HG02885 (cell line): ENCODE data around the gene ZCCHC14.

Experiments
- ATAC-seq: cut with Tn5 transposase; IDR thresholded peaks from one replicate; pipeline ENCODE4 v1.9.1; 2021; ENCODE audit warnings: mild to moderate bottlenecking; ENCODE audit not compliant: unreplicated experiment, poor library complexity

The ZCCHC14 gene

GRCh38 chr16:87492721-87493607, at the start of gene ZCCHC14:
ZCCHC14 (minus strand) TSS chr16:87493024; CDS start chr16:87492238, 786 bp downstream.
- peak; percentile 84 for ATAC-seq

GRCh38 chr16:87541872-87542234, 49.0 kb upstream of the ZCCHC14 start:
- ATAC-seq = no peak

DNA sequence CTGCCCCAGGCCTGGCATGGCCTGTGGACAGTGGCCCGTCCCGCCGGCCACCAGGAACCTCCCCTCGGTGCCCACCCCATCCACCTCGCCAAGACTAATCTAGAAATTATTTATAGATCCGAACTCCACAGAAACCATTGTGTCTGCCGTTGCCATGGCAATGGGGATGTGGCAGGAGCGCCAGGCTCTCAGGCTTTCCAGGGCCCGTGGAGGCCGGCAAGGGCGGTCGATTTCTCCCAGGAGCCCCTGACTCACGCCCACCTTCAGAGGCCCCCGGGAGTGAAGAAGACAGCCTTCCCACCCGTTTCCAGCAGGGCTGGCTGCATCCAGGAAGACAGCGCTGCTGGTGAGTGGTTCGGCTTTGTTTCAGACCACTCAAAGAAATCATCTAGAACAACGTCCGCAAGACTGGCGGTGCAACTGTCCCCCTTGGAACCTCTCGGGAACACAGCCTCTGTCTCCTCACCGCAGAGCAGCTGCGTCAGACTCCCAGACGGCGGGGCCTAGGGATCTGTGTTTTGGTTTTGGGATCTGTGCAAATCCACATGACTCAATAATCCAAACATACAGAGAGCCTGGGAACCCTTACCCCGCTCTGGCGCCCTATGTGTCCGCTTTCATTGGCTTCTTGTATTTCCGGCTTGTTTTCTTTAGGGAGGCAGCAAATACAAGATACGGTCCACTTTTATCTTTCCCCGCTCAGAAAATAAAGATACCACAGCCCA, 48.5 kb upstream of the ZCCHC14 start:
- no peak for ATAC-seq

DNA sequence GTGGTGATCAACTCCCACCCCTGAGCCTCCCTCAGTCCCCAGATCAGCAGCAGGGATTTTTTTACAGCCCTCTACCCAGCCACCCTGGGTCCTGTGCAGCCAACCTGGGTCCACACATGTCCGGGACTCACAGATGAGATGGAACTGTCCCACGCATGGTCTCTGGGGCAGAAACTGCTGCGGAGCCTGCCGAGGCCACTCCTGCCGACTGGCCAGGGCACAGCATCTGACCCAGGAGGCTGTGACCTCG, 48.0 kb upstream of the ZCCHC14 start:
- ATAC-seq = no peak

- no peak for ATAC-seq
Observed at GRCh38 chr16:87540072-87540896, 47.5 kb upstream of the ZCCHC14 start.

- no peak for ATAC-seq
Observed at GRCh38 chr16:87539113-87539512, 46.3 kb upstream of the ZCCHC14 start.

- no peak for ATAC-seq
Observed at GRCh38 chr16:87538594-87538993, 45.8 kb upstream of the ZCCHC14 start.

GRCh38 chr16:87538160-87538559, 45.3 kb upstream of the ZCCHC14 start:
- ATAC-seq = no peak

- no peak for ATAC-seq
Observed at GRCh38 chr16:87536795-87537142, 43.9 kb upstream of the ZCCHC14 start.

GRCh38 chr16:87535855-87536794, 43.3 kb upstream of the ZCCHC14 start:
- no peak for ATAC-seq

DNA sequence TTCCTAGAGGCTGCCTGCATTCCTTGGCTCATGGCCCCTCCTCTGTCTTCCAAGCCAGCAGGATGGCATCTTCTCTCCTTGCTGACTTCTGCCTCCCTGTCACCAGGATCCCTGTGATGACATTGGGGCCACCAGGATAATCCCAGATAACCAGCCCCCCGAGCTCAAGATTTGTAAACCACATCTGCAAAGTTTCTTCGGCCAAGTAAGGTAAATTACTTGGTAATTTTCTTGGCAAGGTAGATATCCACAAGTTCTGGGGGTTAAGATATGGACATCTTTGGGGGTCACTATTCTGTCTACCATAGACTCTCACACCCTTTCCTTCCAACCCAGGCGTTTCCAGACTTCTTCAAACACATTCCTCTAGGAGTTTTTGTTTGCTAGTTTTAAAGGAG, 42.6 kb upstream of the ZCCHC14 start:
- no peak for ATAC-seq

GRCh38 chr16:87534751-87535150, 41.9 kb upstream of the ZCCHC14 start:
- ATAC-seq = no peak

- no peak for ATAC-seq
Observed at GRCh38 chr16:87534030-87534653, 41.3 kb upstream of the ZCCHC14 start.

DNA sequence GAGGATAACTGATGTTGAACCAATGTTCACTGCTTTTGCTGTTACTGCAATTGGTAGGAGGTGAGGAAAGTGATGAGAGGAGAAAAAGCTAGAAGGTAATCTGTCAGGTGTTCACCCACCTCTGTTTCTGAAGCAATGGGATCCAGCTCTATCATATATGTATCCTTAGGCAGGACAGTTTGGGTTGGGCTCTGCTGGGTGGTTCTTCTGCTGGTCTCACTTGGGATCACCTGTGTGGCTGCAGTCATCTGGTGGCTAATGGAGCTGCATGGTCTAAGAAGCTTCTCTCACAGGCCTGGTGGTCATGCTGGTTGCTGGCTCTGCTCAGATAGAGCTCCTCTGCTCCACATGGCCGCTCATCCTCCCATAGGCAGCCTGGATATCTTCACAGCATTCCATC, 40.2 kb upstream of the ZCCHC14 start:
- ATAC-seq = no peak

DNA sequence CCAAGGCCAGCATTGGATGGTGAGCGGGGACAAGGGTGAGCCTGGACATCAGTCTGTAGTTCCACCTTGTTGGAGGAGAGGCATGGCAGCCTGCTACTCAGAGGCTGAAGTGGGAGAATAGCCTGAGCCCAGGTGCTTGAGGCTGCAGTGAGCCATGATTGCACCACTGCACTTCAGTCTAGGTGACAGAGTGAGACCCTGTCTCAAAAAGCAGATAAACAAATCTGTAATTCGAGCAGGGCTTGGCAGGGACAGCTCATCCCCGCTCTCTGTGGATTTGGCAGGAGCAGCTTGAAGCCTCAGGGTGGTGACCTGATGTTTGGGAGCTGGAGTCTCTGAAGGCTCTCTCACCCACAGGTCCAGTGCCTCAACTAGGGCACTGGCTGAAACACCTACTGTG, 38.6 kb upstream of the ZCCHC14 start:
- ATAC-seq = no peak

GRCh38 chr16:87528690-87529579, 36.1 kb upstream of the ZCCHC14 start:
- ATAC-seq = no peak

DNA sequence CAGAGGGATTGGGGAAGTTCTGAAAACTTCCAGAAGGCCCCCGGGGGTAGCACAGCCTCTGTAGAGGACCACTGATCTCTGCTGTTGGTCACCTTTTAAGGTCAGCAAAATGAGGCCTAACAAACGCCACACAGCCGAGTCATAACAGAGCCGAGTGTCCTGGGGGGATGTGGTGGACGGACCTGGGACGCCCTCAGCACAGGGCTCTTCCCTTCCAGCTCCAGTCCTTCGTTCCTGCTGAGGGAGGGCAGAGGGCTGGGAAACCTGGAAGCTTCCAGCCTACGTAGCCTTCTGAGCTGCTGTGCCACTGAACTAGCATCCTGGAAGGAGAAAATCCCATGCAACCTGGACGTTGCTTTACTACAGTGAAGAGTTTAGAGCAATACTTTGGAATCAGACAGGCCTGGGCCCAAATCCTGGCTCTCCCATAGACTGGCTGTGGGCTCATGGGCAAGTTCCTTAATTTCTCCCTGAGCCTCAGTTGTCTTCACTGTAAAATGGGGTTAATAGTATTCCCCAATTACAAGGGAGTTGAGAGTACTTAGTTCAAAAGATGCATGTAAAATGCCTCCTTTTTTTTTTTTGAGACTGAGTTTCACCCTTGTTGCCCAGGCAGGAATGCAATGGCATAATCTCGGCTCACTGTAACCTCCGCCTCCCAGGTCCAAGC, 34.4 kb upstream of the ZCCHC14 start:
- no peak for ATAC-seq
